Endothelial cell of umbilical vein (primary cell): ENCODE results near the gene ANP32B. TPM values are rescaled to one million over a fixed set of nuclear protein-coding genes. Genes with fewer than 3 reads are reported as not detected.
A peak's percentile ranks its signal among the peaks of the same experiment; 100 is the strongest.

Source experiments
- BruUV-seq: library from RNA; stranded (reverse); fragments of 400-500 nt; replicated peaks from 2 replicates; lab custom pipeline; 2021; lab: Mats Ljungman, UMichigan
- CTCF ChIA-PET: fragments of 300-600, 350-600 bp; sonication (Branson Sonifier 250); formaldehyde crosslinking; loops from one replicate; lab custom pipeline; 2021; ENCODE audit warnings: antibody characterized with exemption, inconsistent platforms; lab: Charles Lee
- POLR2A ChIA-PET: fragments of 300-600, 350-600 bp; sonication (Branson Sonifier 250); formaldehyde crosslinking; loops from one replicate; lab custom pipeline; 2021; ENCODE audit warnings: antibody characterized with exemption, inconsistent platforms; lab: Charles Lee
- DNase-seq: peaks from one replicate; pipeline ENCODE4 v3.0.0-alpha.2; 2011; ENCODE audit warnings: low read depth, low spot score
- FAIRE-seq: peaks from 2 replicates; lab custom pipeline; 2011; peaks lifted over from hg19 to GRCh38; lab: Jason Lieb, UNC
- H2AFZ ChIP-seq: 2 replicates; pipeline ENCODE4 v1.6.0; 2012; ENCODE audit warnings: low read depth, low read length, control low read depth, inconsistent platforms
- H3K27ac ChIP-seq: 2 replicates; pipeline ENCODE4 v1.5.1; 2011; ENCODE audit warnings: low read depth, mild to moderate bottlenecking, control low read depth, low read length, moderate library complexity; ENCODE audit not compliant: insufficient read depth
- H3K27me3 ChIP-seq, 2 experiments: 2 replicates each; pipeline versions ENCODE4 v1.6.0 to v1.6.1; 2011; ENCODE audit warnings: low read length in 2 of 2, mixed read lengths in 1 of 2; ENCODE audit not compliant: control insufficient read depth in 2 of 2, insufficient read depth in 2 of 2
- H3K36me3 ChIP-seq, 2 experiments: 2 replicates in 1 of 2; 3 replicates in 1 of 2; pipeline ENCODE4 v1.5.1; 2011; ENCODE audit warnings: low read length in 2 of 2, mild to moderate bottlenecking in 1 of 2, moderate library complexity in 1 of 2; ENCODE audit not compliant: control insufficient read depth in 2 of 2, insufficient read depth in 2 of 2; ENCODE audit errors: extremely low read depth in 1 of 2
- H3K4me1 ChIP-seq: 3 replicates; pipeline ENCODE4 v1.5.1; 2011; ENCODE audit warnings: mild to moderate bottlenecking, low read length; ENCODE audit not compliant: control insufficient read depth, insufficient read depth; ENCODE audit errors: extremely low read depth
- H3K4me2 ChIP-seq: 2 replicates; pipeline ENCODE4 v1.6.1; 2011; ENCODE audit warnings: low read length, control low read depth, mixed read lengths; ENCODE audit not compliant: insufficient read depth
- H3K4me3 ChIP-seq, 3 experiments: fragments of 200-600 bp in 1 of 3; sonication (generic), shearing (Covaris generic) in 1 of 3; replicated peaks in 1 of 3; 2 replicates each; pipeline ENCODE4 v1.5.1; 2011 to 2016; ENCODE audit warnings: control low read depth in 3 of 3, low read length in 3 of 3, mild to moderate bottlenecking in 2 of 3, inconsistent platforms in 1 of 3, low read depth in 1 of 3, moderate library complexity in 1 of 3; ENCODE audit not compliant: insufficient read depth in 1 of 3
- H3K79me2 ChIP-seq: 2 replicates; pipeline ENCODE4 v1.6.0; 2012; ENCODE audit warnings: low read length, inconsistent platforms; ENCODE audit not compliant: control insufficient read depth, insufficient read depth
- H3K9ac ChIP-seq: replicated peaks from 2 replicates; pipeline ENCODE3; 2011; ENCODE audit warnings: low read length, control low read depth; ENCODE audit not compliant: insufficient read depth; ENCODE audit errors: extremely low read depth
- H3K9me1 ChIP-seq: replicated peaks from 3 replicates; pipeline ENCODE4 v1.6.0; 2011; ENCODE audit warnings: mild to moderate bottlenecking, low read length; ENCODE audit not compliant: control insufficient read depth, insufficient read depth; ENCODE audit errors: extremely low read depth
- H3K9me3 ChIP-seq: replicated peaks from 2 replicates; pipeline ENCODE4 v1.5.1; 2012; ENCODE audit warnings: low read length, inconsistent platforms; ENCODE audit not compliant: control insufficient read depth, insufficient read depth
- H4K20me1 ChIP-seq: replicated peaks from 2 replicates; pipeline ENCODE3; 2011; ENCODE audit warnings: mild to moderate bottlenecking, low read length; ENCODE audit not compliant: control insufficient read depth, insufficient read depth; ENCODE audit errors: extremely low read depth
- EZH2 ChIP-seq: IDR thresholded peaks from 2 replicates; pipeline ENCODE4 v1.6.1; 2012; ENCODE audit warnings: borderline replicate concordance, low read depth, mild to moderate bottlenecking, moderate library complexity, low read length, inconsistent platforms; ENCODE audit not compliant: severe bottlenecking
- FOS ChIP-seq: IDR thresholded peaks from 2 replicates; pipeline ENCODE4 v1.6.1; 2011; ENCODE audit warnings: mild to moderate bottlenecking, low read length, moderate library complexity, borderline replicate concordance; ENCODE audit not compliant: insufficient read depth
- GATA2 ChIP-seq: IDR thresholded peaks from 2 replicates; pipeline ENCODE4 v1.7.0; 2011; ENCODE audit warnings: low read depth, mild to moderate bottlenecking, moderate library complexity, mixed read lengths, low read length; ENCODE audit not compliant: insufficient read length, insufficient read depth
- JUN ChIP-seq: IDR thresholded peaks from 2 replicates; pipeline ENCODE4 v1.6.1; 2011; ENCODE audit warnings: borderline replicate concordance, low read depth; ENCODE audit not compliant: insufficient read length, insufficient read depth
- MYC ChIP-seq: IDR thresholded peaks from one replicate; pipeline ENCODE4 v1.6.1; 2011; ENCODE audit warnings: mild to moderate bottlenecking, low read depth, low read length
- POLR2A ChIP-seq: IDR thresholded peaks from 2 replicates; pipeline ENCODE4 v1.6.1; 2012; ENCODE audit warnings: low read depth, mild to moderate bottlenecking, control low read depth, low read length
- POLR2AphosphoS5 ChIP-seq: IDR thresholded peaks from 2 replicates; pipeline ENCODE4 v1.6.1; 2012; ENCODE audit warnings: low read depth, mild to moderate bottlenecking, control low read depth, low read length, moderate library complexity; ENCODE audit not compliant: insufficient read depth
- dilution Hi-C: fragments of 300-500 bp; cut with MboI; formaldehyde crosslinking; loops from one replicate; pipeline ENCODE4 v1.15.0; 2019; ENCODE audit warnings: low sequenced_read_pairs; ENCODE audit not compliant: extremely low pct_ligation_motif_present
- intact Hi-C: fragments of 100-400 bp; cut with micrococcal nuclease; formaldehyde crosslinking; loops from one replicate; pipeline ENCODE4 v1.10.0; 2022
- polyA plus RNA-seq, 4 experiments: library from polyadenylated mRNA; depleted of rRNA in 3 of 4; stranded (reverse) in 3 of 4; unstranded in 1 of 4; fragments of >200 nt; gene quantifications; 2 replicates each; pipeline versions ENCODE4 v1.2.1 to v1.2.3, GENCODE V29; 2011 to 2012; ENCODE audit warnings: missing spikeins in 1 of 4
- total RNA-seq: library from RNA; stranded (reverse); gene quantifications from 2 replicates; pipeline ENCODE4 v1.2.3, GENCODE V29; 2021
- TF ChIP-seq, protein P1 (sequence below), 2 donors: IDR thresholded peaks; 1 replicate in 1 of 2; 2 replicates in 1 of 2; pipeline ENCODE4 v1.5.1; 2011; ENCODE audit warnings: low read length in 2 of 2, mild to moderate bottlenecking in 2 of 2, moderate library complexity in 2 of 2, control low read depth in 1 of 2, inconsistent platforms in 1 of 2, low read depth in 1 of 2; ENCODE audit not compliant: insufficient read depth in 1 of 2; ENCODE audit errors: extremely low read depth in 1 of 2
- TF ChIP-seq, protein P2 (sequence below): IDR thresholded peaks from 2 replicates; pipeline ENCODE4 v1.6.1; 2011; ENCODE audit not compliant: insufficient read depth, insufficient read length

Gene ANP32B
- total and polyA plus RNA-seq, 2 donors (not counting 3 experiments of a cell fraction or from before 2014, with no cell fraction given) = 13.9 to 173 TPM

DNA sequence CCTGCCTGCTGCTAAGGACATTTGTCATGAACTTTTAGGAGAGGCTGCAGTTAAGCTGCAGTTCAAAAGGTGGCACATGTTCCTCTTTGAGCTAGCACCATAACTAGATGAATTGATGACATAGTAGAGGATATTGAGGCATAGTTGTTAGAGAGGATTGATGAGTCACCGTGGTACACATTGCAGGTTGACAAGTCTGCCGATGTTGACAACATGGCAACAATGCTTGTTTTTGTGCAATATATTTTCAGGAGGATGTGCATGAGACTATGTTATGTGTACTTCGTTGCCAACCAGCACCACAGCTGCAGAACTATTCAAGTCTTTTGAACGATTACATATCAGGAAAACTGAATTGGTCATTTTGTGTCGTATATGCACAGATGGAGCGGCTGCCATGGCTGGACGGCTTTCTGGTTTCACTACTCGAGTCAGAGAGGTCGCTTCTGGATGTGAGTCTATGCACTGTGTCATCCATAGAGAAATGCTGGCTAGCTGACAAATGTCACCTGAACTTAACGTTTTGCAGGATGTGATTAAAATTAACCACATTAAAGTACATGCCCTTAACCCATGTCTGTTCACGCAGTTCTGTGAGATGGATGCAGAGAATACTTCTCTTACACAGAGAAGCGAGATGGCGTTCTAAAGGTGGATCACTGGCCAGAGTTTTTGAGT is 24.2 kb downstream of the ANP32B start:
- peaks cover 10 to 30% of the 10 kb centered on the region in 2 experiments for H3K36me3 ChIP-seq

DNA sequence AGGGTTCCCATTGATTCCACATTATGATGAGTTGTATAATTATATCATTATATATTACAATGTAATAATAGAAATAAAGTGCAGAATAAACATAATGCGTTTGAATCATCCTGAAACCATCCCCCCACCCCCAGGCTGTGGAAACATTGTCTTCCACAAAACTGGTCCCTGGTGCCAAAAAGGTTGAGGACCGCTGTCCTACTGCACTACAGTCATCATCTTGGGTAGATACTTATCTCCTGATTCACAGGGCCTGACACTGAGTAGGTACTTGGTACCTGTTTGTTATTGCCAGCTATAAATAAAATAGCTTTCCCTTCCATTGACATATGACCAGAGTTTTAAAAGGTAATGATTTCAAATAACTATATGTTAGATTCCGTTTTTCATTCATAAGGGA is 25.6 kb downstream of the ANP32B start:
- Histone ChIP-seq H3K27ac (no peak overlapping the region), H3K27me3 (no peaks in the 10 kb centered on the region), H3K79me2 (peaks cover 56% of the 10 kb centered on the region), H3K9me1 (no peaks in the 10 kb centered on the region), H4K20me1 (no peaks in the 10 kb centered on the region), H3K9ac (no peak overlapping the region), H3K4me1 (peaks cover 42% of the 10 kb centered on the region), H3K36me3 (peaks cover 15 to 24% of the 10 kb centered on the region in 2 experiments), H2AFZ (no peak overlapping the region), H3K9me3 (no peaks in the 10 kb centered on the region), H3K4me2 (no peak overlapping the region), H3K4me3 (no peak overlapping the region)
- TF ChIP-seq, protein P1, sequence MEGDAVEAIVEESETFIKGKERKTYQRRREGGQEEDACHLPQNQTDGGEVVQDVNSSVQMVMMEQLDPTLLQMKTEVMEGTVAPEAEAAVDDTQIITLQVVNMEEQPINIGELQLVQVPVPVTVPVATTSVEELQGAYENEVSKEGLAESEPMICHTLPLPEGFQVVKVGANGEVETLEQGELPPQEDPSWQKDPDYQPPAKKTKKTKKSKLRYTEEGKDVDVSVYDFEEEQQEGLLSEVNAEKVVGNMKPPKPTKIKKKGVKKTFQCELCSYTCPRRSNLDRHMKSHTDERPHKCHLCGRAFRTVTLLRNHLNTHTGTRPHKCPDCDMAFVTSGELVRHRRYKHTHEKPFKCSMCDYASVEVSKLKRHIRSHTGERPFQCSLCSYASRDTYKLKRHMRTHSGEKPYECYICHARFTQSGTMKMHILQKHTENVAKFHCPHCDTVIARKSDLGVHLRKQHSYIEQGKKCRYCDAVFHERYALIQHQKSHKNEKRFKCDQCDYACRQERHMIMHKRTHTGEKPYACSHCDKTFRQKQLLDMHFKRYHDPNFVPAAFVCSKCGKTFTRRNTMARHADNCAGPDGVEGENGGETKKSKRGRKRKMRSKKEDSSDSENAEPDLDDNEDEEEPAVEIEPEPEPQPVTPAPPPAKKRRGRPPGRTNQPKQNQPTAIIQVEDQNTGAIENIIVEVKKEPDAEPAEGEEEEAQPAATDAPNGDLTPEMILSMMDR (IDR thresholded peaks at IDR 0.05; ENCODE audit: extremely low read depth in 1 of 2, insufficient read depth in 1 of 2, low read depth in 1 of 2, low read length in 2 of 2) = no peak
- TF ChIP-seq MYC (no peak), POLR2AphosphoS5 (no peak), POLR2A (no peak), EZH2 (no peak), JUN (no peak), GATA2 (no peak), FOS (no peak)
- TF ChIP-seq, protein P2, sequence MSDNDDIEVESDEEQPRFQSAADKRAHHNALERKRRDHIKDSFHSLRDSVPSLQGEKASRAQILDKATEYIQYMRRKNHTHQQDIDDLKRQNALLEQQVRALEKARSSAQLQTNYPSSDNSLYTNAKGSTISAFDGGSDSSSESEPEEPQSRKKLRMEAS = no peak
- ChIA-PET POLR2A (no interaction called here), CTCF (interaction anchor here (0.8 kb wide), 1 partner anchor 15 kb away, joined by 3 read pairs; no protein-coding TSS in a partner anchor)
- BruUV-seq = no TSS peak
- FAIRE-seq (no peak), DNase-seq (no peak)
- dilution Hi-C loops (no loop called here), intact Hi-C loops (no loop called here)

More for the DNA sequence above, 24.2 kb downstream of the ANP32B start:
- H3K27me3 ChIP-seq = no peaks in the 10 kb centered on the region
- FAIRE-seq (no peak), DNase-seq (no peak)
- CTCF ChIA-PET = interaction anchor here (1.3 to 5.3 kb wide), 4 partner anchors 10 to 27 kb away, joined by 3 to 30 read pairs (median 6); no protein-coding TSS in a partner anchor
- H4K20me1 ChIP-seq = no peaks in the 10 kb centered on the region
- H3K4me2 ChIP-seq = no peak overlapping the region
- H3K9me3 ChIP-seq = no peaks in the 10 kb centered on the region
- H2AFZ ChIP-seq = no peak overlapping the region
- peak overlapping the region; percentile 2 for H3K27ac ChIP-seq
- H3K9me1 ChIP-seq = no peaks in the 10 kb centered on the region
- peaks cover 70% of the 10 kb centered on the region for H3K79me2 ChIP-seq
- dilution Hi-C loops (no loop called here), intact Hi-C loops (no loop called here)
- H3K9ac ChIP-seq = no peak overlapping the region
- no peak overlapping the region for H3K4me3 ChIP-seq
- POLR2A ChIA-PET = interaction anchor here (0.6 kb wide), 1 partner anchor 83 kb away, joined by 3 read pairs; no protein-coding TSS in a partner anchor
- BruUV-seq = no TSS peak
- peak; percentile 65 for TF ChIP-seq JUN
- no peak for TF ChIP-seq POLR2A
- H3K4me1 ChIP-seq = peaks cover 42% of the 10 kb centered on the region
